ENCODE data around the gene HOXA9.

The HOXA9 gene

DNA sequence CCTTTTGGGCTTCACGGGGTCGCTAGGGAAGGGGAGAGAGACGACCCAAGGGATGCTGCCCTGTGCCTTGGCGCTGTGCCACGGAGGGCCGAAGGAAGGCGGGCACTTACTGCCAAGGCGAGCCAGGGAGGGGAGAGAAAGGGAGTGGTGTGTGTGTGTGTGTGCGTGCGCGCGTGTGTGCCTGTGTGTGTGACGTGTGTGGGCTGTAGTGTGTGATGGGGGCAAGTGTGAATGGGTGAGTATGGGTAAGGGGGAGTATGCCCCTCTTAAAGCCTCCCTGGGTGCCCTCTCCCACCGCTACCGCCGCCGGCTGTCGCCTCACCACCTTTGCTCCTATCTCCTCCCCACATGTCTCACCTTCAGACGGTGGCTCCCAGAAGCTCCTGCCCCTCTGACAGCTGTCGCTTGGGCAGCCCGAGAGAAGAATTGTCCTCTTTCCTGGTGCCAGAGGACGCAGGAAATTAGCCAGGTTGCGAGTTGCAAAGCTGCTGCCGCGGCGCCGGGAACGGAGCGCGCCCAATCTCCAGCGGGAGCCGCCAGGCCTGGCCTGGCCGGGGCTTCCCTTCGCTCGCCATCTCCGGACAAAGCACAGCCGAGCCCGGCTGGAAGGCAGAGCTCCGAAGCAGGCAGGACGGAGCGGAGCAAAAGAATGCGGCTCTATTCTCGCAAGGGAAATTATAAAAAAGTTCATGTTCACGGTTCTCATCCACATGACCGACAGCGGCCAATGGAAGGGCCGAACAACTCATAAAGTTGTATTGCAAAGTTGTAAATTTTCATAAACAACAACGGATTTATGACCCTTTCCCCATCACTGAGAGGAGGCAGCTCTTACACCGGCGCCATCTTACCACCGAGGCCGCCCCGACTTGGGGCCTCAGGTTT, 13.2 kb downstream of the HOXA9 start, which contains the start of gene HOXA3:
HOXA3 (minus strand) TSS at position 653 of the 885 bp plus-strand sequence. CDS start 41,943 bp downstream, outside the sequence.
- DNase-seq: no peak

- no peak for DNase-seq
These were observed 13.9 kb downstream of the HOXA9 start for GRCh38 chr7:27151341-27151930.

- DNase-seq: peak; percentile 60
These were observed 14.6 kb downstream of the HOXA9 start for GRCh38 chr7:27150568-27151340.

GRCh38 chr7:27149842-27150567, 15.3 kb downstream of the HOXA9 start:
- no peak for DNase-seq

DNA sequence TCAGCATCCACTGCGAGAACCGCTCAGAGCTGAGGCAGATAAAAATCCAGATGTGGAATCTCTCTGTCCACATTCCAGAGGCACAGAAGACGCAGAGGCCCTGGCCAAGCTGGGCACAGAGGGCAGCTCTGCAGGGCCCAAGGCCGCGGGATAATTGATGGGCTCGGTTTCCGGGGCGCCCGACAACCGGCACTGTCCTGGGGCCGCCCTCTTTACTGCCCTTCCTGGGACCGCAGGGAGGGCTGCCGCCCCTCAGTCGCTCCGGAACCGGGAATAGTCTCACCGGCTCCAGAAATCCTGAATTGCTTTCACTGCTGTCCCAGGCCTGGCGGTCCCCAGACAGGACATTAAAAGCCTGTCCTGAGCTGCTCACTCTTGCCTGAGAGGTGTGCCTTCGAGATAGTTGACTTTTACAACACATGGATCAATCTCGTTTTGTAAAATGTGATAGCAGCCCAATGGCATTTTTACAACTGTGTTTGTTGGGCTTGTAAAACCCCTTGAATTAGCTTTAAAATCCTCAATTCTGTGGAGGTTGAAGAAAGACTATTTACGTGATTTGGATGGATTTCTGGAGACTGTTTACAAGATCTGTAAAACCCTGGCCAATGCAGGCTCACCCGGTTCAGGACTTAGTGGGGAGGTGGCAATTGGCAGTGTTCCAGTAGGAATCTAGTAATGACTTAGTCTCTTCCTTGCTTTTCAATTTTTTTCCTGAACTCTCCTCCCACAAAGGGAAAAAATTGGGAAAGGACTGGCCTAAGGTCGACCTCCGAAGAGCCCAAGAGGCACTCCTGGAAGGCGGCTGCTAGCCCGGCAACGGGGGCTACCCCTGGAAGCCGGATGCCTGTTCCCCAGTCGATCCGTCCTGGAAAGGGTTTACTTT, 16.3 kb downstream of the HOXA9 start:
- no peak for DNase-seq

GRCh38 chr7:27148031-27148755, 17.1 kb downstream of the HOXA9 start:
- DNase-seq: no peak

- DNase-seq: peak; percentile 61
These were observed 17.9 kb downstream of the HOXA9 start, which contains the start of gene HOXA6 for GRCh38 chr7:27147199-27148030. Gene HOXA6 (minus strand): TSS chr7:27147774. CDS start chr7:27147749, 25 bp downstream.

DNA sequence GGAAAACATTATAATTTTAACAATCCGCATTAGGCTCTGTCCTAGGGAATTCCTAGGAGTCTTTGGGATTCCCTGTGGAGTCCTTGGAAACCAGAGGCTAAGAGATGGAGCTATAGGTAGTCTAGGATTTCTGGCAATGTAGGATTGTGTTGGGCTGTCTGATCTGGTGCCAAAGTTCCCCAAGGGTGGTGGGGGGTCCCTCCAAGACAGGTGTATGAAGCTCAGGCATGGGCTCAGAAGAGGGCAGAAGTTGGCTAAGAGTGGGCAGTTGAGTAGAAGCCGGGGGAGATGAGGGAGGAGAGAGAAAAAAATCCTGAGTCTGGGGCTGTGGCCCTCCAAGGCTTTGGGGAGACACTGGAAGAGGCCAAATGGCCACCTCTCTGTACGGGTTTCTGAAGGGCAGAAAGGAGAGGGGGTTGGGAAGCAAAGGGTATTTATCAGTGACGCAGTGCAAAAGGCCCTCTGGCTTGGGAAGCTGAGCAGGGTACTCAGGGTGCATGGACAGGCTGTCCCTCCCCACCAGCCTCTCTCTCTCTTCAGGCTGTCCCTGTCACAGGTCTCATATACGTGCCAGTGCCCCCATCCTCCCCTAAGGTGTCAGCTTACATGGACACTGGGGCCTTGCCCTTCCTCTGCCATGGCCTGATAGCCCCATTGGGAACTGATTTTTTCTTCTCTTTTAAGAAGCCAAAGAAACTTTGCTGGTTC, 18.7 kb downstream of the HOXA9 start:
- no peak for DNase-seq

- DNase-seq: no peak
These were observed 19.4 kb downstream of the HOXA9 start for GRCh38 chr7:27145914-27146412.

DNA sequence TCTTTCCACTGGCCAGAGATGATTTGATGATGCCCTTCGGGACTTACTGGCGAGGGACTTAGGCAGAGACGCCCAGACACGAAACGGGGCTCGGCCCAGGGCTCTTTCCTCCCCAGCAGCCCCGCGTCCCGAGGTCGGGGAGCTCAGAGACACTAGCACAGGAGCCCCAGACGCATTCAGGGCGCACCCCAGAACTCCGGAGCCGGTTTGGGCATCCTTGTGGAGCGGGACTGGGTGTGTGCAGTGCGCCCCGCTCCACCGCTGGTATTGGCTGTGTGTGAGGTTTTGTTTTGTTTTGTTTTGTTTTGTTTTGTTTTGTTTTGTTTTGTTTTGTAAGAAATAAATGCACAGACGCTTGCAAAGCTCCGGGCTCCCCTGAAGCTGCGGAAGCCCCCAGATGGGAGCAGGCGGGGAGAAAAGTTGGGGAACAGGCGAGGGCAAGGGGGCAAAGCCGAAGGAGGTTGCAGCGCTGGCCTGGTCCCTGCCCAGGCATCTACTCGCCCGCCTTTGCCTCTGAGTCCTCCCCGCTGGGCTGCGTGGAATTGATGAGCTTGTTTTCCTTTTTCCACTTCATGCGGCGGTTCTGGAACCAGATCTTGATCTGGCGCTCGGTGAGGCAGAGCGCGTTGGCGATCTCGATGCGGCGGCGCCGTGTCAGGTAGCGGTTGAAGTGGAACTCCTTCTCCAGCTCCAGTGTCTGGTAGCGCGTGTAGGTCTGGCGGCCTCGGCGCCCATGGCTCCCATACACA, 20.0 kb downstream of the HOXA9 start:
- DNase-seq: no peak

DNA sequence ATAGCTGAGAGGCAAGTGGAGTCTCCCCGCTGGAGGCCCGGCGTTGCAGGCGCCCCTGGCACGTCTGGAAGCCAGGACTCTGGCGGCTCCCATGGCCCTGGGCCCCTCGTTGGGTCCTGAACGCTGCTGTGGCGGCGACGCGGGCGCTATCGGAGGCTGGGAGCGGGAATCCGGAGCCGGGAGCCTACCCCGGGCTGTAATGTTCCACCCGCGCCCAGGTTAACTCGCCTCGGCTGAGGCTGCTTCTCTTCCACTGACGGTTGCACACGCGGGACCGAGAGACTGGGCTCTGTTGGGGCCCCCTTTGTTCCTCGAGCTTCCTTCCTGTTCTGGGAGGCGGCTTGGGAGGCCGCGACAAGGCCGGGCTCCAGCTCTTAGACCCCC, 20.6 kb downstream of the HOXA9 start:
- no peak for DNase-seq

GRCh38 chr7:27143950-27144780, 21.2 kb downstream of the HOXA9 start:
- no peak for DNase-seq

- peak; percentile 81 for DNase-seq
These were observed 22.1 kb downstream of the HOXA9 start, which contains the start of gene HOXA5 for GRCh38 chr7:27143023-27143949. Gene HOXA5 (minus strand): TSS chr7:27143681. CDS start chr7:27143607, 74 bp downstream.

- DNase-seq: no peak
These were observed 22.7 kb downstream of the HOXA9 start for GRCh38 chr7:27142580-27143022.

DNA sequence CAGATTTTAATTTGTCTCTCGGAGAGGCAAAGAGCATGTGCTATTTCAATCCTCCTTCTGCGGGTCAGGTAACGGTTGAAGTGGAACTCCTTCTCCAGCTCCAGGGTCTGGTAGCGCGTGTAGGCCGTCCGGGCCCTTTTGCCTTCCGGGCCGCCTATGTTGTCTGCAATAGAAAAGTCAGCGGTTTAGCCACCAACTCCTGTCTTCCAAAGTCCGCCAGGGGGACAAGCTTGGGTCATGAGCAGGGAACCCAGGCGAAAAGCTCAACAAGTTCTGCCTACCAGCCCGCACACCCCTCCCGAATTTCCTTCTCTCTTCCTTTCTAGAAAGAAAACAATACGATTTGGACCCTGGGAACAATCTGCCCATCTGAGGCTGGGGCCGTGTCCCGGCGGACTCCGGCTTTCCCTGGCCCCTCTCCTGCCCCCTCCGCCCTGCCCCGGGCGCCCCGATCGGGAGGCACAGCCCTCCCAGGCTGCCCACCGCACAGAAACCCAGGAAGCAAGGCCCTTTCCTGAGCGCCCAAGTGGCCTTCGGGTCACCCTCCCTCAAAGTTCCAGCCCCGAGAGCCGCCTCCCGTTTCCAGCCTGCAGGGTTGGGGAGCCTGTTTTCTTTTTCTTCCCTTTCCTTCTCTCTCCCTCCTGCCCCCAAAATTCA, 23.3 kb downstream of the HOXA9 start:
- DNase-seq: no peak
